ENCODE measurements around the gene ANKRD2. TPM values are rescaled to one million over a fixed set of nuclear protein-coding genes. Genes with fewer than 3 reads are reported as not detected.

The ANKRD2 gene
- total RNA-seq, 1 donor from 2014 or later, result not detected

GRCh38 chr10:97596101-97597082 is 23.8 kb downstream of the ANKRD2 start:
- H3K27ac Mint-ChIP-seq (ENCODE audit: unreplicated experiment), result no peak overlapping the region
- no peak for DNase-seq (ENCODE audit: low read depth, low spot score)
- no peaks in the 10 kb centered on the region for H3K9me3 Mint-ChIP-seq
- H3K36me3 Mint-ChIP-seq (ENCODE audit: low read depth), result no peaks in the 10 kb centered on the region
- no peak overlapping the region for H3K4me3 Mint-ChIP-seq
- no peak for TF ChIP-seq CTCF (conservative IDR thresholded peaks at IDR 0.05)
- no peaks in the 10 kb centered on the region for H3K27me3 Mint-ChIP-seq (ENCODE audit: low read depth)
- H3K4me1 Mint-ChIP-seq, result no peaks in the 10 kb centered on the region

GRCh38 chr10:97597778-97598177 is 25.2 kb downstream of the ANKRD2 start:
- no peaks in the 10 kb centered on the region for H3K4me1 Mint-ChIP-seq
- H3K36me3 Mint-ChIP-seq (ENCODE audit: low read depth), result no peaks in the 10 kb centered on the region
- no peak overlapping the region for H3K27ac Mint-ChIP-seq (ENCODE audit: unreplicated experiment)
- TF ChIP-seq CTCF (conservative IDR thresholded peaks at IDR 0.05), result no peak
- no peak for DNase-seq (ENCODE audit: low read depth, low spot score)
- H3K4me3 Mint-ChIP-seq, result no peak overlapping the region
- H3K9me3 Mint-ChIP-seq, result no peaks in the 10 kb centered on the region
- no peaks in the 10 kb centered on the region for H3K27me3 Mint-ChIP-seq (ENCODE audit: low read depth)

- no peaks in the 10 kb centered on the region for H3K36me3 Mint-ChIP-seq (ENCODE audit: low read depth)
- H3K4me3 Mint-ChIP-seq, result no peak overlapping the region
- no peaks in the 10 kb centered on the region for H3K27me3 Mint-ChIP-seq (ENCODE audit: low read depth)
- H3K27ac Mint-ChIP-seq (ENCODE audit: unreplicated experiment), result no peak overlapping the region
- H3K4me1 Mint-ChIP-seq, result no peaks in the 10 kb centered on the region
- DNase-seq (ENCODE audit: low read depth, low spot score), result no peak
- no peak for TF ChIP-seq CTCF (conservative IDR thresholded peaks at IDR 0.05)
- no peaks in the 10 kb centered on the region for H3K9me3 Mint-ChIP-seq
These were observed 26.1 kb downstream of the ANKRD2 start for GRCh38 chr10:97598407-97599271.

- no peak for DNase-seq (ENCODE audit: low read depth, low spot score)
- Mint-ChIP-seq H3K27ac (ENCODE audit: unreplicated experiment) (no peak overlapping the region), H3K9me3 (no peaks in the 10 kb centered on the region), H3K4me3 (no peak overlapping the region), H3K4me1 (no peaks in the 10 kb centered on the region), H3K36me3 (ENCODE audit: low read depth) (no peaks in the 10 kb centered on the region), H3K27me3 (ENCODE audit: low read depth) (no peaks in the 10 kb centered on the region)
- no peak for TF ChIP-seq CTCF (conservative IDR thresholded peaks at IDR 0.05)
These were observed 26.7 kb downstream of the ANKRD2 start for GRCh38 chr10:97599272-97599619.

- no peak for TF ChIP-seq CTCF (conservative IDR thresholded peaks at IDR 0.05)
- Mint-ChIP-seq H3K27me3 (ENCODE audit: low read depth) (no peaks in the 10 kb centered on the region), H3K4me3 (no peak overlapping the region), H3K9me3 (no peaks in the 10 kb centered on the region), H3K4me1 (no peaks in the 10 kb centered on the region), H3K36me3 (ENCODE audit: low read depth) (no peaks in the 10 kb centered on the region), H3K27ac (ENCODE audit: unreplicated experiment) (no peak overlapping the region)
- DNase-seq (ENCODE audit: low read depth, low spot score), result no peak
These were observed 28.0 kb downstream of the ANKRD2 start for GRCh38 chr10:97600616-97601015.
